Mucosa of gallbladder (tissue), 1 donor: ENCODE results near the gene CRHR1. TPM values are rescaled to one million over a fixed set of nuclear protein-coding genes. Genes with fewer than 3 reads are reported as not detected.

Source experiments
- DNase-seq: peaks from one replicate; pipeline ENCODE4 v3.0.0-alpha.2; 2020; ENCODE audit warnings: low spot score
- total RNA-seq: library from RNA; stranded (reverse); gene quantifications from one replicate; pipeline ENCODE4 v1.2.1, GENCODE V29; 2021
- donor health status: DM: no; HTN: no; CAD: no.

CRHR1 gene
- total RNA-seq, 1 donor from 2014 or later: not detected

DNA sequence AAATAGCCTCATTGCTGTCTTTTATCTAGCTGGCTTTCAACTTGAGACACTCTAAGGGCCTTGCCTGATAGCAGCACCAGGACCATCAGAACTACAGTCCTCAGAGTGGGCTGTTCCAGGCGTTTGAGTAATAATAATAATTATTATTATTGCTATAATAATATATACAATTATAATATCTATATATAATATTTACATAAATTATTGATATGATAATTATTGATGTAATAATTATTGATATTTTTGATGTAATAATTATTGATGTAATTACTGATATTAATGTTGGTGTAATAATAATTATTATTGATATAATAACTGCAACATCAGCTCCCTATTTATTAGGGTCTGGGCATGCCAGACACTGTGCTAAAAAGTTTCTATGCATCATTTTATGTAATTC lies 25.6 kb upstream of the CRHR1 start:
- DNase-seq: no peak

DNA sequence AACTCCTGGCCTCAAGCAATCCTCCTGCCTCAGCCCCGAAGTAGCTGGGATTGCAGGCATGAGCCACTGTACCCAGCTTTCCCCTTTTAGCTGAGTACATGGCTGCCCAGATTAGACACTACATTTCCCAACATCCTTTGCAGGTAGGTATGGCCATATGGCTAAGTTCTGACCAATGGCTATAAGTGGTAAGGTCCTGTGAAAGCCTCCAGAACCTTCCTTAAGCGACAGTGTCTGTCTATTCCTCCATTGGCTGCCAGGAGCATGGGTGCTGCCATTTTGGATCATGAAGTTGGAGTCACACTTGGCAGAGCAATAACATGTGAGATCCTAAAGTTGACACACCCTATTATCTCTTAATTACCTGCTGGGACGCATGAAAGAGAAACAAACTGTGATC lies 24.4 kb upstream of the CRHR1 start:
- DNase-seq: no peak

DNA sequence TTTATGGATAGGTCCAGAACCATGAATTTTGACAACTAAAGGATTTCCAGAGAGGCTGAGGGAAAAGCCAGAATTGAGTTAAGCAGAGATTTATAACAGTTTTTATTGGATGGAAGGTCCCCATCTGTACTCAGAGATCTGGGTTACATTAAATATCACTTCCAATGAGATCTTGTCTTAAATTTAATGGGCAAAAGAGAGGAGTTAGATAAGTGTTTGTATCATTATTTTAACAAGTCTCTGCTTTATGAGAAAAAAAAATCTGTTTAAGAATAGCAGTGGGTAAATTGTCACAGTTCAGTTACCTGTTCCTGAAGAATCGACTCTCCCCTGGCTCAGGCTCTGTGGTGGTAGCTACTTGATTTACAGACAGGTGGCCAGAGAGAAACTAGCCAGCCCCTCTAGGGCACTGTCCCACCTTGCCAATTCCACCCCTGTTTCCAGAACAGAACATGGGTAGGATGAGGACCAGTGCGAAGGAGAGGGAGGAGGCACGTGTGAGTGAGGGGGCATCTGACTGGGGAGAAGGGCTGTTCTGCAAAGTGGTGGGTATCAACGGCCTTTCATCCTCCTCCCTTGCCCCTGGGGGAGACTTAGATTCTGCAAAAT lies 22.1 kb upstream of the CRHR1 start:
- DNase-seq: no peak

DNA sequence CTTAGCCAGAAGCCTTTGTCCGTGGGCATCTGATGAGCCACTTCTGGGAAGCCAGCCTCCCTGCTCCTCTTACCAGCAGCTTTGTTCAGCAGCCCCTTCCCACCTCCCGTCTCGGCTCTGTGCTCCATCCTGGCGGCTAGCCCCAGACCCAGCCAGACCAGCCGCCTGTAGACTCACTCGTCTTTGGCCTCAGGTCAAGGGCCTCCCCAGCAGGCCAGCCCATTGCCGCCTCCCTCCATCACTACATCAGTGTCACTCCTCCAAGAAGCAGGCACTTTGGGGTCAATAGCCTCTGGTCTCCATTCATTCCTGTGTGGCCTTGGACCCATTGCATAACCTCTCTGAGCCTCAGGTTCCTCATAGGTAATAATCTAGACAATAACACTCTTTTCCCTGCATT lies 20.9 kb upstream of the CRHR1 start:
- DNase-seq: no peak

DNA sequence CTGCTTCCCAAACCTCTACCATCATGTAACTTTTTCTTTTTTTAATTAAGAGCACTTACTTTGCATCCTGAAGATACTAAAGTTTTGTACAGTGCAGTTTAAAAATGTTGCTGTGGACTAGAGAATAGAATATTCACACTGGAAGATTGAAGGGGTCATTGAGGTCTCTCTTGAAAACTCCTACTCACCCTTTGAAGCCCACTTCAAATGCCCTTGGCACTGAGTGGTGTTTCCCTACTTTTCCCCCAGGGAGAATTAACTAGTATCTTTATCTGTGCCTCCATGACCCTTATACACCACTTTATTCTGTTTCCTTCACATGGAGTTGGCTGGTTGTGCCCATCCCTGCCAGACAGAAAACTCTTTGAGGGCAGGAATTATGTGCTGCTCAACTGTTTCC lies 19.6 kb upstream of the CRHR1 start:
- DNase-seq: no peak

DNA sequence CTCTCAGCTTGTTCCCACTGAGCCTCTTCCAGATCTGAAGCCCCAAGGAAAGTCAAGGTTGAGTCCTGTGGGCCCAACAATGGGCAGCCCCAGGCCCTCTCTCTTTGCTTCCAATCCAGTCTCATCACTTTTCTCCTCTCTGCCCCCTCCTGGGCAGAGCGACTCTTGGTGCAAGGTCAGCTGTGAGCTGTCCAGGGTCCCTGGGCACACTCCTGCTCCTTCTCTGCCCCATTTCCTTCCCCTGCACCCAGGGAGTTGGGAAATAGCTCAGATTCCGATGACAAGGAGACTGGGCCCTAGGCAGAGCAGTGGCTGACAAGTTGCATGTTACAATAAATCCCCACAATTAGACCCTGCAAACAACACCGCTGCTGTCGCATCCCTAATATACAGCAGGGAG lies 16.1 kb upstream of the CRHR1 start:
- no peak for DNase-seq

DNA sequence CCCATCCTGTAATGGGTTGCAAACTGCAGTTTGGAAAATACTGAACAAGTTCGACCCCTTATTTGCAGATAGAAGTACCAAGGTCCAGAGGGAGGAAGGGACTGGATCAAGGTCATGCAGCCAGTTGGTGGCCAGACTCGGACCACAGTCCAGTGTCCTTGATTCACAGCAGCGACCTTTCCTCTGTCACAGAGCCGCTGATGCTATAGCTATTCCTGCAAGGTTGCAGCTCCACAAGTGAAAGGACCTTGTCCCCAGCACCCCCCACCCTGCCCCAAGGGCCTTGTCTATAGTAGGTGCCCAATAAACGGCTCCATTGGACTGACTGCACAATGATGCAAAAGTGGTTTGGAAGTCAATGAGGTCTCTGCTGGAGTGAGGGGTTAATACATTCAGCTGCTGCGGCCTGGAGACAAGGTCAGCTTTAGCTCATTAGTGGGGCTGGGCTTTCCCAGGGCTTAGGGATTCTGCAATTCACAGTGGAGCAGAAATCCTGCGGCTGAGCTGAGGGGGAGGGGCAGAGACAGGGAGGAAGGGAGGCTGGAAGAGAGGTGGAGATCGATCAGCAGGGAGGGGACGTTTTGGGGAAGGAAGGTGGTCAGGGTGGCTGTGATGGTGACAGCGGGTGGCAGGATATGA lies 13.4 kb upstream of the CRHR1 start:
- DNase-seq: no peak

DNA sequence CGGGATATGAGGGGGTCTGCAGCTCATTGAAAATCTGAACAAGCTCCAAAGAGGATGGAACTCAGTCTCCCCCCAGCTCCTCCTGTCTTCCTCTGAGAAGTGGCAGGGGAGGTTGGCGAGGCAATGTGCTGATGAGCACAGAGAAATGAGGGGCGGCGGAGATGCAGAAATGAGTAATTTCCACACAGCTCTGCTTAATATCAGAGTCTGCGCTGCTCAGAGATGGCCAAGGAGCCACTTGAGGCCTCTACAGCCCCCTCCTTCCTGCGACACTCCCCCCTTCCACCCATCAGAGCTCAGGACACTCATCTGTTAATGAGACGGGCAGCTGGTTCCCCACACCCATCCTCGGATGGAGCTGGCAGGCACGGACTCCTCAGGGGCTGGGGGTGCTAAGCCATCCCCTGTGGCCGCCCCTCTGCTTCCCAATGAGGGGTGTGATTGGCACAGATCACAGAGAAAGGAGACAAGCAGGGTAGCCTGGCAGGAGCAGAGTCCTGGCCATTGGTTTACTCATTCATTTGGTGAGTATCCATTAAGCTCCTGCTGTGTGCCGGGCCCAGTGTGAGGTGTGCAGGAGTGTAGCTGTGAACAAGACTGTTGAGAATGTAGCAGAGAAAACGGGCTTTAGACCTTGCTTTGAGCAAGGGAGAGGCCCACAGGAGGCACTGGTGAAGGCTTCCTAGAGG lies 12.7 kb upstream of the CRHR1 start:
- DNase-seq: no peak

DNA sequence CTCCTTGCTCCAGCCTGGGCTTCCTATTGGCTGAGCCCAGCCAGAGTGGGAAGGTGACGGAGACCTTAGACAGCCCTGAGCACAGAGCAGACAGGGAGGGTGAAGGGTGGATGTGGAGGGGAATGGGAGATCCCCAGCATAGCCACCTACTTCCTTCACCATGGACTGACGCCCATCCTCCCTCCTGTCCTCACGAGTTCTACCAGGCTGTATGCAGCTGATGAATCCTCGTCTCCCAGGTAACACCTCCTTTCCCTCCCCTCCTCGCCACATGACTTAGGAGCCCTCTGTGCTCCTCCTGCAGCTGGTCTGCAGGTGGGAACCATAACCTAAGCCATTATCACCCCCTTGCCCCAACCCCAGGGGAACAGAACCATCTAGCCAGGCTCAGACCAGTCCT lies 9.0 kb upstream of the CRHR1 start:
- no peak for DNase-seq

DNA sequence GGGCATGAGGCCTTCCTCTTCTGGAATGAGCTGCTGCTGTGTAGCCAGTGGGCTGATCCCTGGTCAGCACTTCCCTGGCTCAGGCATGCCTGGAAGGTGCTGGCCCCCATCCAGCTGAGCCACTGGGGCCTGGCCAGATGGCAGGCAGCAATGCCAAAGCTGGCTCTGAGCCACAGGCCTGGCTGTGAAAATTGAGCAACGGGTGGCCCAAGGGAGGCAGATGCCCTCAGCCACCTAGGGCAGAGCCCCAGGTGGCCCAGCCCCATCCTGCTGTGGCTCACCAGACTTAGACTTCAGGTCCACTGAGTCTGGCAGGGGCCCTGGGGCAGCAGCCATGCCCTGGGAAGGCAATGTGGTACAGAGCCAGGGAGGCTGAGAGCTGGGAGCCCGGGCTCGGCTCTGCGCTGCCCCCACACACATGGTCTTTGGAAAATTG lies 8.5 kb upstream of the CRHR1 start:
- peak; percentile 60 for DNase-seq

DNA sequence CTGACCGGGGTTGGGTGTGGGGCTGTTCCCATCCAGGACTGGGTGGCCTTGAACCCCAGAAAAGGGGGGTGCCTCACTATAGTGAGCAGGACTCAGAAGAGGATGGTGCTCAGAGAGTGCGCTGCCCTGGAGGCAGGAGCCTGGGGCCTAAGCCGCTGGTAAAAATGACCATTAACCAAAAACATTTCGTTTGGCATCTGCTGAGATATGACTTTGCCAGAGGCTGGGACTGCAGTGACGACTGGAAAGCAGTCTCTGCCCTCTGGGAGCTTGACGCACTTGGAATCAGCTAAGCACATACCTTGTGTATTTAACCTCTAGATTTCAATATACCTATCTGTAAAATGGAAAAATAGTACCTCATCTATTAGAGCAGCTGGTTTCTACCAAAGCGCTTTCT lies 7.2 kb upstream of the CRHR1 start:
- DNase-seq: no peak

DNA sequence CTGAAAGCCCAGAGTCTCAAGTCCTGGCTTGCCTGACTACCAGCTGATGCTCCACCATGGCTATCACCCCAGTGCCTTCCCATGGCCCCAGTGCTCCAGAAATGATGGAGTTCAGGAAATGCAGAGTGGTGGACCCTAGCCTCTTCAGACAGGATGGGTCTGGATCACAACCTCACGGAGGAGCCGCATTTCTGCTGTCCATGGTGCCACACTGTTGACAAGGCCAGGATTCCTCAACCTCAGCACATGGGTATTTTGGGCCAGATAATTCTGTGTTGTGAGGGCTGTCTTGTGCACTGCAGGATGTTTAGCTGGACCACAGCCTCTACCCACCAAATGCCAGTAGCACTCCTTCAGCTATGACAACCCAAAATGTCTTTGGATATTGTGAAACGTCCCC lies 6.7 kb upstream of the CRHR1 start:
- no peak for DNase-seq

DNA sequence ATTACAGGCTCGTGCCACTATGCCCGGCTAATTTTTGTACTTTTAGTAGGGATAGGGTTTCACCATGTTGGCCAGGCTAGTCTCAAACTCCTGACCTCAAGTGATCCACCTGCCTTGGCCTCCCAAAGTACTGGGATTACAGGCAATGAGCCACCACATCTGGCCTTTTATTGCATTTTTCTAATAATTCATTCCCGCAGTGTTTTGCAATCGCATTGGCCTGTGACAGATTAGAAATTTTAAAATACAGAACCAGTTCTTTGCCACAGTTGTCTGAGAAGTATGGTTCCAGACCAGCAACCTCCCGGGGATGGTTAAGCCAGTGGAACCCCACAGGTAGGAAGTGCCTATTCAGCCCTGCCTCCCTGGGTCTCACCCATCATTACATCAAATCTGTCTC lies 3.2 kb upstream of the CRHR1 start:
- no peak for DNase-seq

DNA sequence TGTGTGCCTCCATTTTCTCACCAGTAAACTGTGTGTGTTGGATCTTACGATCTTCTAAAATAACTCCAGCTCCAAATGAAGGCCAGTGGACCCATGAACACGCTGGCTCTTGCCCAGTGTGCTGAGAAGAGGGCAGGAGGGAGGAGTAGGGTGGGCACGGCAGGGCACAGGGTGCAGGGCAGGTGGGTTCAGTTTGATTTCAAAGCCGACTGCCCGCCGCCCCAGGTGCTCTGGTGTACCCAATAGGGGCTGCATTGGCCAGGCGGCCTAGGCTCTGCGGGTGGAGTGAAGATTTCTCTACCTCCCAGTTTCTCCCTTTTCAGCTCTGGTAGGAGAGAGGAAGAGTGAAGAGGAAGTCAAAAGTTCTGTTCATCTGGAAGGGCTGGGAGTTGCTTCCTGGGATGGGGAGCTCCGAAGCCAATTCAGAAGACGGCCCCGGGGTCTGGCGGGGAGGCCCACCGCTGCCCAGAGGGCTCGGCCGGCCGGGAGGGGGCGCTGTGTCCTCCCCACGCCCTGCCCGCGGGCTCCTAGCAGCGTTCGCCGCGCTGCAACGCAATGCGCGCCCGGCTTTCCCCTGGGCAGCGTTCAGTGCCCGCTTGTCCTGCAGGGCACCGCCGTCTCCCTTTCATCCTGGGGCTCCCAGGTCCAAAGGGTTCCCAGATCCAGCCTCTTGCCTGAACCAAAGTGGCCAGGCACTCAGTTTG lies 1.1 kb upstream of the CRHR1 start:
- no peak for DNase-seq

DNA sequence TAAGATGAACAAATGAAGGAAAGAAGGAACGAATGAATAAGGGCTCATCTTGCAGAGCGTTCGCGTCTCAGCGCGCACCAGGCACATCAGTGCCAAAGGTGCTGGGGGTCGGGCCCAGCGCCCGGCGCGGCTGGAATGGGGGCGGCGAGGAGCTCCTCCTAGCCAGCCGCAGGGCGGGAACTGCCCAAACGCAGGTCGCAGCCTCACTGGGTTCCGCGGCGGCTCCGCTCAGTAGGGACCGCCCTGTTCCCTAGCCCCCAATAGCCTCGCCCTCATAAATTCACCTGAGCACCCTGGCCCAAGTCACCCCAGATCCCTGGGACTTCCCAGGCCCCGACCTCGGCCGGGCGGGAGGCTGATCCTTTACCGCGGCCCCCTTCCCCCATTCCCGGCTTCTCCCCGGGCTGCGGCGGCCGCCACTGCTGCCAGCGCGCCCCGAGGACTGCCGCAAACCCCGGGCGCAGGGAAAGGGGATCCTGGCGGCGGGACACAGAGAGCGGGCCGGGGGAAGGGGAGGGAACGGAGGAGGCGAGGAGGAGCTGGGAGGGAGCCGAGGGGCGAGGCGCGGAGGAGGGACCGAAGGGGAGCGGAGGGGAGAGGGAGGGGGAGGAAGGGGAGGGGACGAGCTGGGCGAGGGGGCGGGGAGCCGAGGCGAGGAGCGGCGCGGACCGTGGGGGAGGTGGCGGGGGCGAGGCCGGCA lies 377 bp upstream of the CRHR1 start:
- DNase-seq: no peak

DNA sequence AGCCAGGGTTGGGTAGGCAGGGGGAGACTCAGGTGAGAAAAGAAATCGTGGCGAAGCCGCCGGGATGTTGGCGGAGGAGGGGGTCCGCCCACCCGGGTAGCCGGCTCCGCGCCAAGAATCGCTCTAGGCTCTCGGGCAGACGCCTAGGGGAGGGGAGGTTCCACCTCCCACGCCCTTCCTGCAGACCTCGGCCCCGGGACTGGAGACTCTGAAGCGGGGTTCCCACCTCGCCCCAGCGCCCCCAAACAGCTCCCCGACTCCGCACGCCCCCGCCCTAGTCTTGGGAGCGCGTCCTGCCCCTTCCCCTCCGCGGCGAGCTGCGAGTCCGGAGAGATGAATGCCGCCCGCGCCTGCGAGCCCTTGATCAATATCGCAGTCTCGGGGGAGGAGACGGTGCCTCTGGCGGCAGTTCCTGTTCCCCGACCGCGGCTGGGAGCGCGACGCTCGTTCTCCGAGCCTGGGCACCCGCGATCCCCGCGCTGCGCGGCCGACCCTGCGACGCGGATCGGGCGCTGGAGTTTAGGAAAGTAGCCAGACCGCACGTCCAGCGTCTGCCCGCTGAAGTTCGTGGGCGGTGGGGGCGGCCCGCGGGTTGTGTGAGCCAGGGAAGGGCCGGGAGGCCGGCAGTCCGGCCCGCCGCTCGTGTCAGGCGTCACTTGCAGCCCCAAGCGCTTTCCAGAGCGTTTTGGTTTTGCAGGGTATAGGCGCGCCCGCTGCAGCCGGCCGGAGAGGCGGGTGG lies 790 bp downstream of the CRHR1 start:
- DNase-seq: peak; percentile 23

DNA sequence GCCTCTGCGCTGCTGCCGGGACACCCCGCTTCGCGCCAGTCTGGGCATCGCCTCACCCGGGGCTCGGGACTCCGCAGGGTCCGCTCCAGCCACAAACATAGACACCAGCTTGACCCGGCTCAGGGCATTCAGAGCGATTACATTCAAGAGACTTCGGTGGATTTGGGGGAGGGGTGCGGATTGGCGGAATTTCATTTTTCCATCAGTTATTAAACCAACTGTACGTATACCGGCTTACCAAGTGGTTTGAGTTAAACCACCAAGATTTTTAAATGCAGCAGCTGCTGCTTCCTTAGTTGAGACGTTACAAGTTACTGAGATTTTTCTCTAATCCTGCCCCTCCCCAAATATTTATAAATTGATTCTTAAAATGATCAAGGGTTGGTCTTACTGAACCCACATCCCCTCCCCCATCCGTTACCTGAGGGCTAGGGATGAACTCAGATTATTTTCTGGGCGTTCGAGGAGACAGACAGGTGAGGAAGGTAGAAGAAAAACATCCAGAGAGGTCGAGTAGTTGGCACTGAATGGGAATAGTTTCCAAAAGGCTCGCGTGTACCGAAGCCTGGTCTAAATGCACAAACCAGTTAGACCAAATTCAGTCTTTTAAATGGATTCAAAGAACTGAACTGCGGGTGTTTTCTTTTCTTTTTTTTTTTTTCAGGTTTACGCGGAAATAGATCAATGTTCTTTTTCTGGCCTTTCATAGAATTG lies 1.5 kb downstream of the CRHR1 start:
- no peak for DNase-seq

DNA sequence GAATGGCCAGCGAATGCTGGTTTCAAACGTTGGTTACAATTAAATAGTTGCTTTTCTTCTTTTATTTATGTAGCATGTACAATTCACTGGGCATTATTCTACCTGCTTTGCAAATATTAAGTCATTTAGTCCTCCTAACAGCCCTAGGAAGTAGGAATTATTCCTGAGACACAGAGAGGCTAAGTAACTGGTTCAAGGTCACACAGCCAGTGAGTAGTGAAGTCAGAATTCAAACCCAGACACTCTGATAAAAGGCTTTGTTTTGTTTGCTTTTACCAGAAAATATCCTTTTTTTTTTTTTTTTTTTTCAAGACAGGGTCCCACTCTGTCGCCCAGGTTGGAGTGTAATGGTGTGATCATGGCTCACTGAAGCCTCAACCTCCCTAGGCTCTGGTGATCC lies 2.2 kb downstream of the CRHR1 start:
- DNase-seq: no peak

DNA sequence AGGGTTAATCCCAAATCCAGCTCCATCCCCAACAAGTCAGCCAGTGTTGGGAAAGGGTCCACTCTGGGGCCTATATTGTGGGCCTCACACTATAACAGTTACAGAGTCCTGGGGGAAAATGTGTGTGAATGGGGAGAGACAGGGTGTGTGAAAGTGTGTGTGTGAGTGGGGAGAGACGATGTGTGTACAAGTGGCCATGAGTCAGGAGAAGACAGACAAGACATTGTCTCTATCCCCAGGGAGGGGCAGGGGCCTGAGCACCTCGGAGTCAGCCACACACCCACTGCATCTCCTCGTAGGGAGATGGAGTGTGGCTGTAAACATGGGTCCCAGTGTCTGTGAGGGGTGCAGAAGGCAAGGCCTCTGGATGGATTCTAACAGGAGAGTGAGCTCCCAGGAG lies 2.9 kb downstream of the CRHR1 start:
- no peak for DNase-seq

DNA sequence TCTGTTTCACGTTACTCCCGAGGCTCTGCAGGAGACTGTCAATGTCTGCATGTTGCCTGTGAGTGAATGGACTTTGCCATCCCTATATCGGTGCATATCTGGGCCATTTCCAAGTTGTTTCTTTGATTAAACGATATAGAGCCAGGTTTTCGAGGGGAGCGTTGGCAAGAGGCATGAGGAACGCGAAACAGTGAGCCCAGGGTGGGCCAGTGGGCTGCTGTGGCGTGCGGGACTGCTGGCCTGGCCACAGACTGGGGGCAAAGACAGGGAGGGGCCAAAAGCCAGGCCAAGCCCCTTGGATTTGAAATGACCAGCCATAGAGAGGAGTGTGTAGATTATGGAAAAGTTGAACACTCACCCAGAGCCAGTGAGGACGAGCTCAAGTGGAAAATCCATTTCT lies 3.5 kb downstream of the CRHR1 start:
- DNase-seq: no peak

DNA sequence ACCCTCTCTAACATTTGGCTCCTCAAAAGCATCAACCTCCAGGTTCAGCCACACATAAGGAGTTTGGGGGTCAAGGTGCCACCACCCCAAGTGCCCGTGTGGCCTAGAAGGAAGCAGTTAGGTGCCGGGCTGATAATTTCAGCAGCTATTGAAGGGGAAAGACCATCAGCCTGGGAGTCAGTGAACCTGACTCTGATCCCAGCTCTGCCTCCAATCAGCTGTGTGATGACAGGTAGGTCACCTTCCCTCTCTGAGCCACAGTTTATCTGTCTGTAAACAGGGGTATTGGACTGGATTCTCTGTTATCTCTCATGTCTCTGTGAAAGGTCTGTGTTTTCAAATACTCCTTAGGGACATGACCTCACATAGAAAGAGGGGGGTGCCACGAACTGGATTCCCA lies 3.9 kb downstream of the CRHR1 start:
- DNase-seq: no peak
